GM13976 (cell line): ENCODE measurements around the gene RACK1.
"Not testable (repeated sequence)": the region's sequence is repeated elsewhere in the genome, so short reads cannot be mapped to it uniquely, and the experiment has no call there.

ENCODE experiments used
- DNase-seq: peaks from one replicate; pipeline ENCODE4 v3.0.0; 2012; ENCODE audit warnings: low spot score
- CTCF ChIP-seq: IDR thresholded peaks from 2 replicates; pipeline ENCODE4 v1.5.1; 2012; ENCODE audit warnings: borderline replicate concordance, mild to moderate bottlenecking; ENCODE audit not compliant: insufficient read depth; ENCODE audit errors: extremely low read depth, missing control alignments, control extremely low read depth
- in situ Hi-C: fragments of 300-500 bp; cut with MboI; formaldehyde crosslinking; loops from one replicate; pipeline ENCODE4 v1.12.0; 2022; ENCODE audit warnings: low sequenced_read_pairs, mixed read lengths, inconsistent platforms; ENCODE audit not compliant: unreplicated experiment

RACK1 gene

GRCh38 chr5:181243564-181244343 lies at the start of gene RACK1:
TSS of gene RACK1 (minus strand) at chr5:181243906. CDS start at chr5:181243800, 106 bp downstream.
- in situ Hi-C loops, result no loop called here
- no peak for TF ChIP-seq CTCF
- peak; percentile 92 for DNase-seq

- in situ Hi-C loops, DNase-seq: not testable (repeated sequence)
Measured at GRCh38 chr5:181287331-181287730, 43.6 kb upstream of the RACK1 start.

GRCh38 chr5:181285962-181286705 lies 42.4 kb upstream of the RACK1 start:
- in situ Hi-C loops, DNase-seq: not testable (repeated sequence)

- DNase-seq, in situ Hi-C loops: not testable (repeated sequence)
Measured at GRCh38 chr5:181283841-181284755, 40.4 kb upstream of the RACK1 start.

- no peak for DNase-seq
- in situ Hi-C loops, result no loop called here
- no peak for TF ChIP-seq CTCF
Measured at GRCh38 chr5:181283347-181283746, 39.6 kb upstream of the RACK1 start.

GRCh38 chr5:181282874-181283273 lies 39.2 kb upstream of the RACK1 start:
- no peak for TF ChIP-seq CTCF
- in situ Hi-C loops, result no loop called here

GRCh38 chr5:181282415-181282814 lies 38.7 kb upstream of the RACK1 start:
- DNase-seq, in situ Hi-C loops: not testable (repeated sequence)

More at GRCh38 chr5:181282874-181283273, 39.2 kb upstream of the RACK1 start:
- no peak for DNase-seq

- no peak for DNase-seq
- in situ Hi-C loops, result no loop called here
- TF ChIP-seq CTCF, result no peak
Measured at GRCh38 chr5:181281984-181282316, 38.2 kb upstream of the RACK1 start.
